ENCODE data around the gene SACS. TPM values are rescaled to one million over a fixed set of nuclear protein-coding genes. Genes with fewer than 3 reads are reported as not detected.
A peak's percentile ranks its signal among the peaks of the same experiment; 100 is the strongest.

The SACS gene
- total RNA-seq, 1 experiment from 2014 or later: 53.0 TPM

DNA sequence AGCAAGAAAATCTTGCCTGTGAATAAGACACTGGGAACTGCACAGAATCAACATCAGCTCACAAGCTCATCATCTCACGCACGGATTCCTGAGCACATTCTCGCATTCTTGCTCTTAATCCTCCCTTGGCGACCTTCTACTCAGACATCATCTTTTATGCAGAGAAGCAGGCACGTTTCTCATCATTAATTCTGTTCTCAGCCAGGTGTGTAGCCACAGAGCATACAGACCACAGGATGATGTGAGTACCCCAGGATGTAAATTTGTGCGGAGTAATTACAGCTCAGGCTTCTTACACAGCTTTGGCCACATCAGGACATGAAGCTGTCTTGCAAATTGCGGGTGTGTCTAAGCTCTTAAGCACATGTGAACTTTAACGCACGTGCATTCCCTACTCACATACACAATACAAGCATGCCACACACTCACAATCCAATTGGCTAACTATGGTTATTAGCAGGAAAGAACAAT is 36.5 kb upstream of the SACS start:
- no CpG with 5 or more reads among the region's 9 CpGs for WGBS (ENCODE audit: extremely low coverage, insufficient read length, low lambda C conversion rate)
- H3K27me3 ChIP-seq (ENCODE audit: insufficient read depth, low read length): no peaks in the 10 kb centered on the region; the same call in 1 of the 2 replicates
- no peak overlapping the region for H3K23ac ChIP-seq (ENCODE audit: insufficient read length, low read depth, low read length)
- H3K79me2 ChIP-seq (ENCODE audit: insufficient read depth, low read length): no peaks in the 10 kb centered on the region
- peaks cover 13% of the 10 kb centered on the region for H3K27me3 Mint-ChIP-seq (ENCODE audit: low read depth)
- H2BK20ac ChIP-seq (ENCODE audit: low read depth, low read length, poor library complexity, severe bottlenecking): no peak overlapping the region
- TF ChIP-seq, protein P1, sequence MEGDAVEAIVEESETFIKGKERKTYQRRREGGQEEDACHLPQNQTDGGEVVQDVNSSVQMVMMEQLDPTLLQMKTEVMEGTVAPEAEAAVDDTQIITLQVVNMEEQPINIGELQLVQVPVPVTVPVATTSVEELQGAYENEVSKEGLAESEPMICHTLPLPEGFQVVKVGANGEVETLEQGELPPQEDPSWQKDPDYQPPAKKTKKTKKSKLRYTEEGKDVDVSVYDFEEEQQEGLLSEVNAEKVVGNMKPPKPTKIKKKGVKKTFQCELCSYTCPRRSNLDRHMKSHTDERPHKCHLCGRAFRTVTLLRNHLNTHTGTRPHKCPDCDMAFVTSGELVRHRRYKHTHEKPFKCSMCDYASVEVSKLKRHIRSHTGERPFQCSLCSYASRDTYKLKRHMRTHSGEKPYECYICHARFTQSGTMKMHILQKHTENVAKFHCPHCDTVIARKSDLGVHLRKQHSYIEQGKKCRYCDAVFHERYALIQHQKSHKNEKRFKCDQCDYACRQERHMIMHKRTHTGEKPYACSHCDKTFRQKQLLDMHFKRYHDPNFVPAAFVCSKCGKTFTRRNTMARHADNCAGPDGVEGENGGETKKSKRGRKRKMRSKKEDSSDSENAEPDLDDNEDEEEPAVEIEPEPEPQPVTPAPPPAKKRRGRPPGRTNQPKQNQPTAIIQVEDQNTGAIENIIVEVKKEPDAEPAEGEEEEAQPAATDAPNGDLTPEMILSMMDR (conservative IDR thresholded peaks at IDR 0.05): no peak
- H3K4me1 ChIP-seq (ENCODE audit: insufficient read depth, low read length): peaks cover 5% of the 10 kb centered on the region; the same call in 1 of the 2 replicates
- DNase-seq: no peak
- H4K20me1 ChIP-seq (ENCODE audit: control insufficient read depth, insufficient read depth, insufficient read length): no peaks in the 10 kb centered on the region
- no peak overlapping the region for H3K4ac ChIP-seq (ENCODE audit: low read depth, low read length)
- H2BK12ac ChIP-seq (ENCODE audit: insufficient read length, low read depth, low read length): no peak overlapping the region
- H2AFZ ChIP-seq (ENCODE audit: low read length): no peak overlapping the region
- H3T11ph ChIP-seq (ENCODE audit: low read length): no peak overlapping the region
- H3K14ac ChIP-seq (ENCODE audit: insufficient read depth, low read length): no peak overlapping the region
- no peaks in the 10 kb centered on the region for H3K9me3 ChIP-seq (ENCODE audit: control insufficient read depth, low read depth, low read length)
- H4K91ac ChIP-seq (ENCODE audit: insufficient read length, low read depth, low read length): no peak overlapping the region
- no peak overlapping the region for H3K18ac ChIP-seq (ENCODE audit: insufficient read length, low read depth, low read length)
- no peak overlapping the region for H2AK5ac ChIP-seq (ENCODE audit: insufficient read length, low read length)
- no peak overlapping the region for H2BK15ac ChIP-seq (ENCODE audit: low read depth, low read length)
- peak overlapping the region in 1 of 3 experiments; percentile 47; a peak in 1 of 7 replicates for H3K27ac Mint-ChIP-seq
- no peak overlapping the region for H4K8ac ChIP-seq (replicated peaks; ENCODE audit: insufficient read length, low read depth, low read length)
- no peak overlapping the region for H2BK5ac ChIP-seq (ENCODE audit: insufficient read length, low read length)
- H3K4me2 ChIP-seq (ENCODE audit: insufficient read depth, insufficient read length, low read length): no peak overlapping the region
- no peak overlapping the region for H3K4me3 Mint-ChIP-seq
- no peak overlapping the region for H4K5ac ChIP-seq (ENCODE audit: insufficient read length, low read depth, low read length)
- no peak overlapping the region for H3K9ac ChIP-seq (ENCODE audit: extremely low read depth, insufficient read length, low read length)
- H3K23me2 ChIP-seq (ENCODE audit: insufficient read length, low read depth, low read length, poor library complexity, severe bottlenecking): peaks cover 4% of the 10 kb centered on the region
- H2BK120ac ChIP-seq (ENCODE audit: low read depth, low read length, poor library complexity, severe bottlenecking): no peak overlapping the region
- H3K9me3 Mint-ChIP-seq: peaks cover 3% of the 10 kb centered on the region in 2 experiments; a peak in 3 of 5 replicates
- no peak overlapping the region for H3K27ac ChIP-seq (ENCODE audit: insufficient read length, low read depth, low read length)
- H3K79me1 ChIP-seq (ENCODE audit: insufficient read depth, low read depth, low read length, poor library complexity, severe bottlenecking): no peaks in the 10 kb centered on the region
- H3K4me1 Mint-ChIP-seq: peaks cover 28 to 38% of the 10 kb centered on the region in 2 experiments
- H3K36me3 Mint-ChIP-seq (ENCODE audit: insufficient read depth in 1 of 3, low read depth in 3 of 3): peaks cover 0 to 5% (median 0%) of the 10 kb centered on the region in 3 experiments; a peak in 1 of 7 replicates
- no peak overlapping the region for H3K56ac ChIP-seq (ENCODE audit: insufficient read length, low read depth, low read length)
